HEK293 (cell line): ENCODE measurements around the gene NCEH1.

ENCODE experiments used
- CTCF ChIA-PET: fragments of 350-600 bp; formaldehyde crosslinking; extraction: SDS; loops from one replicate; lab custom pipeline; 2021; ENCODE audit warnings: antibody characterized with exemption; lab: Yijun Ruan, JAX
- POLR2A ChIA-PET: fragments of 300-600 bp; formaldehyde crosslinking; extraction: SDS; loops from one replicate; lab custom pipeline; 2020; ENCODE audit warnings: antibody characterized with exemption, inconsistent platforms; lab: Yijun Ruan, JAX
- H3K27ac ChIP-seq: fragments of 200-500 bp; sonication (Bioruptor generic); 2 replicates; pipeline ENCODE4 v1.5.1; 2014; ENCODE audit warnings: low read depth, low read length, control low read depth, inconsistent platforms; ENCODE audit errors: extremely low read depth
- H3K36me3 ChIP-seq, 2 experiments: fragments of 200-500 bp in 1 of 2; sonication (Bioruptor generic) in 1 of 2; 1 replicate in 1 of 2; 2 replicates in 1 of 2; pipeline ENCODE4 v1.5.1; 2014 to 2017; ENCODE audit warnings: inconsistent platforms in 2 of 2, low read length in 2 of 2; ENCODE audit not compliant: control insufficient read depth in 2 of 2, insufficient read depth in 1 of 2
- H3K4me1 ChIP-seq: fragments of 200-500 bp; sonication (Bioruptor generic); 2 replicates; pipeline ENCODE4 v1.5.1; 2014; ENCODE audit warnings: mild to moderate bottlenecking, low read length, inconsistent platforms; ENCODE audit not compliant: control insufficient read depth, insufficient read depth
- H3K4me3 ChIP-seq: 2 replicates; pipeline ENCODE4 v1.5.1; 2011; ENCODE audit warnings: low read depth, mild to moderate bottlenecking, control low read depth, low read length, moderate library complexity
- H3K9me3 ChIP-seq: fragments of 200-500 bp; sonication (Bioruptor generic); 2 replicates; pipeline ENCODE4 v1.5.1; 2014; ENCODE audit warnings: low read depth, low read length, inconsistent platforms; ENCODE audit not compliant: control insufficient read depth, insufficient read depth
- RBAK ChIP-seq: fragments of 450-650 bp; formaldehyde crosslinking; IDR thresholded peaks from 2 replicates; pipeline ENCODE4 v1.5.1; 2016; ENCODE audit warnings: missing biosample characterization, missing genetic modification characterization
- ZNF2 ChIP-seq: fragments of 450-650 bp; formaldehyde crosslinking; IDR thresholded peaks from 2 replicates; pipeline ENCODE4 v1.5.1; 2016; ENCODE audit warnings: missing biosample characterization, missing genetic modification characterization
- ZNF23 ChIP-seq: fragments of 450-650 bp; formaldehyde crosslinking; IDR thresholded peaks from 2 replicates; pipeline ENCODE4 v1.5.1; 2016; ENCODE audit warnings: missing biosample characterization, missing genetic modification characterization, borderline replicate concordance
- ZNF302 ChIP-seq: fragments of 450-650 bp; formaldehyde crosslinking; IDR thresholded peaks from 2 replicates; pipeline ENCODE4 v1.5.1; 2016; ENCODE audit warnings: missing biosample characterization, missing genetic modification characterization, low read depth
- ZNF335 ChIP-seq: fragments of 450-650 bp; formaldehyde crosslinking; conservative IDR thresholded peaks from 2 replicates; pipeline ENCODE4 v1.5.1; 2016; ENCODE audit warnings: missing biosample characterization, missing genetic modification characterization
- ZNF341 ChIP-seq: fragments of 450-650 bp; formaldehyde crosslinking; IDR thresholded peaks from 2 replicates; pipeline ENCODE4; 2016; ENCODE audit warnings: low read depth, missing biosample characterization, missing genetic modification characterization
- ZNF354C ChIP-seq: fragments of 450-650 bp; formaldehyde crosslinking; IDR thresholded peaks from 2 replicates; pipeline ENCODE4 v1.5.1; 2016; ENCODE audit warnings: missing biosample characterization, missing genetic modification characterization, low read depth, borderline replicate concordance
- ZNF473 ChIP-seq: fragments of 450-650 bp; formaldehyde crosslinking; IDR thresholded peaks from 2 replicates; pipeline ENCODE4 v1.5.1; 2017; ENCODE audit warnings: missing biosample characterization, missing genetic modification characterization
- ZNF560 ChIP-seq: fragments of 450-650 bp; formaldehyde crosslinking; IDR thresholded peaks from 2 replicates; pipeline ENCODE4 v1.5.1; 2017; ENCODE audit warnings: missing biosample characterization, missing genetic modification characterization, borderline replicate concordance
- ZNF654 ChIP-seq: fragments of 450-650 bp; formaldehyde crosslinking; IDR thresholded peaks from 2 replicates; pipeline ENCODE4 v1.5.1; 2016; ENCODE audit warnings: low read depth, missing biosample characterization, missing genetic modification characterization
- ZNF701 ChIP-seq: fragments of 450-650 bp; formaldehyde crosslinking; IDR thresholded peaks from 2 replicates; pipeline ENCODE4 v1.5.1; 2016; ENCODE audit warnings: missing biosample characterization, missing genetic modification characterization
- ZNF768 ChIP-seq: fragments of 450-650 bp; formaldehyde crosslinking; IDR thresholded peaks from 2 replicates; pipeline ENCODE4 v1.5.1; 2018; ENCODE audit warnings: missing biosample characterization, mild to moderate bottlenecking, missing genetic modification characterization
- ZNF830 ChIP-seq: fragments of 450-650 bp; IDR thresholded peaks from 2 replicates; pipeline ENCODE4 v1.5.0; 2018; ENCODE audit warnings: missing biosample characterization, missing genetic modification characterization, low read depth, mild to moderate bottlenecking, moderate library complexity
- ZSCAN30 ChIP-seq: fragments of 450-650 bp; IDR thresholded peaks from 2 replicates; pipeline ENCODE4 v1.5.1; 2018; ENCODE audit warnings: missing biosample characterization, mild to moderate bottlenecking, missing genetic modification characterization, moderate library complexity
- TF ChIP-seq, protein P1 (sequence below): fragments of 450-650 bp; formaldehyde crosslinking; IDR thresholded peaks from 2 replicates; pipeline ENCODE4 v1.5.1; 2016; ENCODE audit warnings: missing biosample characterization, missing genetic modification characterization
- TF ChIP-seq, protein P2 (sequence below): fragments of 450-650 bp; formaldehyde crosslinking; IDR thresholded peaks from 2 replicates; pipeline ENCODE4 v1.5.1; 2016; ENCODE audit warnings: missing biosample characterization, missing genetic modification characterization, borderline replicate concordance
- TF ChIP-seq, protein P3 (sequence below): fragments of 450-650 bp; formaldehyde crosslinking; IDR thresholded peaks from 2 replicates; pipeline ENCODE4 v1.5.0; 2017; ENCODE audit warnings: missing biosample characterization, missing genetic modification characterization, borderline replicate concordance
- TF ChIP-seq, protein P4 (sequence below): fragments of 450-650 bp; formaldehyde crosslinking; optimal IDR thresholded peaks from 2 replicates; pipeline ENCODE3; 2016; ENCODE audit warnings: missing biosample characterization, mild to moderate bottlenecking, missing genetic modification characterization

NCEH1 gene

DNA sequence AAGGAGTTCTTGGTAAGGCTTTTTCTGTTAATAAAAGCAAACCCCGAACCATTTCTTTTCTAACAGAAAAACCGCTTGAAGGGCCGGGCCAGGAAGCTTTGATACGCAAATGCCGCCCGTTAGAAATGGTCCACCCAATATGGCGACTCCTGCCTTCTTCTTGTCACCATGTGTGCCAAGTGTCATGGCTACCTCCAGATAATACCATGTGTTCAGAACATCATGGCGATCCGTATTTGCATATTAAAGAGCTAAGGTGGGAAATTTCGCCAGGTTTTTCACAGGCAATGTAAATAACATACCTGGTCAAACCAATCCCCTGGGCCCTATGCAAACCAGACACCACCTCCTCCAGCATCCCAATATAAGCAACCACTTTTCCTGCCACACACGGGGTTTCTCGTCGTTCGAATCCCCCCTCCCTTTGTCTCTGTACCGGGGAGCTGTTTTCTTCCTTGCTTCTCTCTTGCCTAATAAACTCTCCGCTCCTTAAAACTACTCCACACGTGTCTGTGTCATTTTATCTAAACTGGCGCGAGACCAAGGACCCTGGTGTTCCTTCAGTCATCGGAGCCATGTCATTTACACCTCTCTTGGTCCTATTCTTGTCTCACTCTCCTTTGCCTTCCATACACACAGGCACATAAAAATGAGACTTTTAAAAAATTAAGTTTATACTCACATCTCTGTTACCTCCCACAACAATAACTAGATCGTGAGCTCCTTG is 34.5 kb downstream of the NCEH1 start:
- TF ChIP-seq RBAK, result no peak
- TF ChIP-seq, all 188 proteins: peak for 0
- Histone ChIP-seq H3K4me1 (no peaks in the 10 kb centered on the region), H3K27ac (no peak overlapping the region), H3K9me3 (no peaks in the 10 kb centered on the region), H3K36me3 (no peaks in the 10 kb centered on the region), H3K4me3 (no peak overlapping the region)
- ChIA-PET POLR2A (no interaction called here), CTCF (interaction anchor here (0.6 to 1.5 kb wide), 7 partner anchors 25 to 1820 kb away, joined by 3 to 4 read pairs (median 3); no protein-coding TSS in a partner anchor)

DNA sequence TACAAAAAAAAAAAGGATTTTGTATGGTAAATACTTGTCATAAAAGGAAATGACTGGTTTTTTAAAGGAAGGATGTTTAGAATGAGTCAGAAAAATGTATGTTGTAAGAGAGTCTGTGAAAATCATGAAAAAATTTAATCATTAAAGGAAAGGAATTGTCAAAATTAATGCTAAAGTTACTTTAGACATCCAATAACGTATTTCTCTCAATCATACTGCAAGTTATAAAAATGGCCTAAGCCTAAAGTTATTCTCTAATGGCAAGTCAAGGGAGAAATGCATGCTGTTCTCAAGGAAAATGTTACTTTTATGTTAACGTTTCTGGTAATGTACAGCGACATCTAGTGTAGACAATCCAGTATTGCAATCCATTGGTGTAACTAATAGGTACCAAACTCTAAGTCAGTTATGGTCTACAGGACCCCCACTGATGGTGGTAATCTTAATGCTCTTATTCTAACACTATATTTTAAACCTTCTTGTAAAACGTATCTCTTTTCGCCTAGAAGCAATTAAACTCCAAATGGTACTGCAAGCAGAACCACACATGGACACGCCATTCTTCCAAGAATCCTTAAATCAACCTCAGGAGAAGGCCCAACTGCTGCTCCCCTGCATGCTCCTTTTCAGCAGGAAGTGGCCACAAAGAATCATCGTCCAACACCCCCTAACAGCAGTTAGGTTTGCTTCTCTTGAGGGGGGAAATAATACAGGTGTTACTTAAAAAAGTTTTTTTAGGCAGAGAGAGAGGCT is 35.2 kb downstream of the NCEH1 start:
- Histone ChIP-seq H3K9me3 (no peaks in the 10 kb centered on the region), H3K36me3 (no peaks in the 10 kb centered on the region), H3K27ac (no peak overlapping the region), H3K4me1 (no peaks in the 10 kb centered on the region), H3K4me3 (no peak overlapping the region)
- ChIA-PET POLR2A (no interaction called here), CTCF (interaction anchor here (0.7 to 2.7 kb wide), 7 partner anchors 9 to 536 kb away, joined by 3 to 8 read pairs (median 3); partner anchors contain the start of gene NCEH1)
- no peak for TF ChIP-seq ZNF768 (tag by site-specific recombination)
- 0 out of 2 replicates have a peak, but pooled peaks have one; percentile 64 for TF ChIP-seq ZNF2 (tag by site-specific recombination)
- TF ChIP-seq, protein P1, sequence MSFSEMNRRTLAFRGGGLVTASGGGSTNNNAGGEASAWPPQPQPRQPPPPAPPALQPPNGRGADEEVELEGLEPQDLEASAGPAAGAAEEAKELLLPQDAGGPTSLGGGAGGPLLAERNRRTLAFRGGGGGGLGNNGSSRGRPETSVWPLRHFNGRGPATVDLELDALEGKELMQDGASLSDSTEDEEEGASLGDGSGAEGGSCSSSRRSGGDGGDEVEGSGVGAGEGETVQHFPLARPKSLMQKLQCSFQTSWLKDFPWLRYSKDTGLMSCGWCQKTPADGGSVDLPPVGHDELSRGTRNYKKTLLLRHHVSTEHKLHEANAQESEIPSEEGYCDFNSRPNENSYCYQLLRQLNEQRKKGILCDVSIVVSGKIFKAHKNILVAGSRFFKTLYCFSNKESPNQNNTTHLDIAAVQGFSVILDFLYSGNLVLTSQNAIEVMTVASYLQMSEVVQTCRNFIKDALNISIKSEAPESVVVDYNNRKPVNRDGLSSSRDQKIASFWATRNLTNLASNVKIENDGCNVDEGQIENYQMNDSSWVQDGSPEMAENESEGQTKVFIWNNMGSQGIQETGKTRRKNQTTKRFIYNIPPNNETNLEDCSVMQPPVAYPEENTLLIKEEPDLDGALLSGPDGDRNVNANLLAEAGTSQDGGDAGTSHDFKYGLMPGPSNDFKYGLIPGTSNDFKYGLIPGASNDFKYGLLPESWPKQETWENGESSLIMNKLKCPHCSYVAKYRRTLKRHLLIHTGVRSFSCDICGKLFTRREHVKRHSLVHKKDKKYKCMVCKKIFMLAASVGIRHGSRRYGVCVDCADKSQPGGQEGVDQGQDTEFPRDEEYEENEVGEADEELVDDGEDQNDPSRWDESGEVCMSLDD (tag by site-specific recombination), result no peak
- peak; percentile 44 for TF ChIP-seq ZNF654
- no peak for TF ChIP-seq ZNF473 (tag by site-specific recombination)
- TF ChIP-seq, protein P2, sequence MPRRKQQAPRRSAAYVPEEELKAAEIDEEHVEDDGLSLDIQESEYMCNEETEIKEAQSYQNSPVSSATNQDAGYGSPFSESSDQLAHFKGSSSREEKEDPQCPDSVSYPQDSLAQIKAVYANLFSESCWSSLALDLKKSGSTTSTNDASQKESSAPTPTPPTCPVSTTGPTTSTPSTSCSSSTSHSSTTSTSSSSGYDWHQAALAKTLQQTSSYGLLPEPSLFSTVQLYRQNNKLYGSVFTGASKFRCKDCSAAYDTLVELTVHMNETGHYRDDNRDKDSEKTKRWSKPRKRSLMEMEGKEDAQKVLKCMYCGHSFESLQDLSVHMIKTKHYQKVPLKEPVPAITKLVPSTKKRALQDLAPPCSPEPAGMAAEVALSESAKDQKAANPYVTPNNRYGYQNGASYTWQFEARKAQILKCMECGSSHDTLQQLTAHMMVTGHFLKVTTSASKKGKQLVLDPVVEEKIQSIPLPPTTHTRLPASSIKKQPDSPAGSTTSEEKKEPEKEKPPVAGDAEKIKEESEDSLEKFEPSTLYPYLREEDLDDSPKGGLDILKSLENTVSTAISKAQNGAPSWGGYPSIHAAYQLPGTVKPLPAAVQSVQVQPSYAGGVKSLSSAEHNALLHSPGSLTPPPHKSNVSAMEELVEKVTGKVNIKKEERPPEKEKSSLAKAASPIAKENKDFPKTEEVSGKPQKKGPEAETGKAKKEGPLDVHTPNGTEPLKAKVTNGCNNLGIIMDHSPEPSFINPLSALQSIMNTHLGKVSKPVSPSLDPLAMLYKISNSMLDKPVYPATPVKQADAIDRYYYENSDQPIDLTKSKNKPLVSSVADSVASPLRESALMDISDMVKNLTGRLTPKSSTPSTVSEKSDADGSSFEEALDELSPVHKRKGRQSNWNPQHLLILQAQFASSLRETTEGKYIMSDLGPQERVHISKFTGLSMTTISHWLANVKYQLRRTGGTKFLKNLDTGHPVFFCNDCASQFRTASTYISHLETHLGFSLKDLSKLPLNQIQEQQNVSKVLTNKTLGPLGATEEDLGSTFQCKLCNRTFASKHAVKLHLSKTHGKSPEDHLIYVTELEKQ (tag by site-specific recombination), result no peak
- no peak for TF ChIP-seq ZNF701 (tag by site-specific recombination)

DNA sequence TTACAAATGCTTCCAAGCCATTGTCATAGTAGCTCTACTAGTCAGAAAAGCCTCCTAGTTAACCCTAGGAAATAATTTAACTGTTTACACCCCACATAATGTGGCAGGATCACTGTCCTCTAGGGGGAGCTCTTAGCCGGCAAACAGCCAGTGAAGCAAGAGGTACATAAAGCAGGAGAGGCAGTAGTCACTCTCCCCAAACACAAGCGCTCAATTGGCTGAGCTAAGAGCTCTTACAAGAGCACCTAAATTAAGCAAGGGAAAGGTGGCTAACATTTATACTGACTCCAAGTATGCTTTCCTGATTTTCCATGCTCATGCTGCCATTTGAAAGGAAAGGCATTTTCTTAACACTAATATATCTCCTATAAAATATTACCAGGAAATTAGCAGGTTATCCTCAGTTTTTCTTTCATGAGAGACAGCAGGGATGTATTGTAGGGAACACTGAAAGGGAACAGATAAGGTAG is 37.6 kb downstream of the NCEH1 start:
- ChIA-PET CTCF (interaction anchor here (0.6 to 2.7 kb wide), 26 partner anchors 10 to 1087 kb away, joined by 3 to 16 read pairs (median 4); partner anchors contain the start of genes ECT2 and NCEH1), POLR2A (interaction anchor here (1.1 kb wide), 1 partner anchor 77 kb away, joined by 5 read pairs; the partner anchor contains the start of gene ECT2)
- Histone ChIP-seq H3K27ac (no peak overlapping the region), H3K9me3 (no peaks in the 10 kb centered on the region), H3K4me1 (no peaks in the 10 kb centered on the region), H3K36me3 (no peaks in the 10 kb centered on the region), H3K4me3 (no peak overlapping the region)
- no peak for TF ChIP-seq ZNF830 (tag by site-specific recombination)
- no peak for TF ChIP-seq ZNF354C (tag by site-specific recombination)
- no peak for TF ChIP-seq ZNF560 (tag by site-specific recombination)
- TF ChIP-seq, protein P3, sequence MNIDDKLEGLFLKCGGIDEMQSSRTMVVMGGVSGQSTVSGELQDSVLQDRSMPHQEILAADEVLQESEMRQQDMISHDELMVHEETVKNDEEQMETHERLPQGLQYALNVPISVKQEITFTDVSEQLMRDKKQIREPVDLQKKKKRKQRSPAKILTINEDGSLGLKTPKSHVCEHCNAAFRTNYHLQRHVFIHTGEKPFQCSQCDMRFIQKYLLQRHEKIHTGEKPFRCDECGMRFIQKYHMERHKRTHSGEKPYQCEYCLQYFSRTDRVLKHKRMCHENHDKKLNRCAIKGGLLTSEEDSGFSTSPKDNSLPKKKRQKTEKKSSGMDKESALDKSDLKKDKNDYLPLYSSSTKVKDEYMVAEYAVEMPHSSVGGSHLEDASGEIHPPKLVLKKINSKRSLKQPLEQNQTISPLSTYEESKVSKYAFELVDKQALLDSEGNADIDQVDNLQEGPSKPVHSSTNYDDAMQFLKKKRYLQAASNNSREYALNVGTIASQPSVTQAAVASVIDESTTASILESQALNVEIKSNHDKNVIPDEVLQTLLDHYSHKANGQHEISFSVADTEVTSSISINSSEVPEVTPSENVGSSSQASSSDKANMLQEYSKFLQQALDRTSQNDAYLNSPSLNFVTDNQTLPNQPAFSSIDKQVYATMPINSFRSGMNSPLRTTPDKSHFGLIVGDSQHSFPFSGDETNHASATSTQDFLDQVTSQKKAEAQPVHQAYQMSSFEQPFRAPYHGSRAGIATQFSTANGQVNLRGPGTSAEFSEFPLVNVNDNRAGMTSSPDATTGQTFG, result no peak
- TF ChIP-seq ZNF335 (tag by site-specific recombination), result 0 out of 2 replicates have a peak, but pooled peaks have one; percentile 15
- TF ChIP-seq, protein P4, sequence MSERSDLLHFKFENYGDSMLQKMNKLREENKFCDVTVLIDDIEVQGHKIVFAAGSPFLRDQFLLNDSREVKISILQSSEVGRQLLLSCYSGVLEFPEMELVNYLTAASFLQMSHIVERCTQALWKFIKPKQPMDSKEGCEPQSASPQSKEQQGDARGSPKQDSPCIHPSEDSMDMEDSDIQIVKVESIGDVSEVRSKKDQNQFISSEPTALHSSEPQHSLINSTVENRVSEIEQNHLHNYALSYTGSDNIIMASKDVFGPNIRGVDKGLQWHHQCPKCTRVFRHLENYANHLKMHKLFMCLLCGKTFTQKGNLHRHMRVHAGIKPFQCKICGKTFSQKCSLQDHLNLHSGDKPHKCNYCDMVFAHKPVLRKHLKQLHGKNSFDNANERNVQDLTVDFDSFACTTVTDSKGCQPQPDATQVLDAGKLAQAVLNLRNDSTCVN (tag by site-specific recombination), result no peak
- TF ChIP-seq ZNF302 (tag by site-specific recombination), result no peak
- TF ChIP-seq ZNF23, result no peak
- no peak for TF ChIP-seq ZNF341
- 0 out of 2 replicates have a peak, but pooled peaks have one; percentile 58 for TF ChIP-seq ZSCAN30 (tag by site-specific recombination)
